Measurements from ENCODE around the gene SUGCT.

GRCh38 chr7:40098810-40099209 is 36.0 kb upstream of the SUGCT start:
- TF ChIP-seq NFYB (CRISPR knock-in tag; conservative IDR thresholded peaks at IDR 0.05; ENCODE audit: low read depth) (no peak), KAT7 (CRISPR knock-in tag; IDR thresholded peaks at IDR 0.05; ENCODE audit: borderline replicate concordance) (no peak), CTCF (IDR thresholded peaks at IDR 0.05) (no peak), ELF4 (CRISPR knock-in tag; IDR thresholded peaks at IDR 0.05; ENCODE audit: low read depth) (no peak)
